HEK293 (cell line): ENCODE results near the gene ZSWIM3.
A peak's percentile ranks its signal among the peaks of the same experiment; 100 is the strongest.

Source experiments
- CTCF ChIP-seq: fragments of 450-650 bp; formaldehyde crosslinking; IDR thresholded peaks from 2 replicates; pipeline ENCODE4 v1.5.1; 2016; ENCODE audit warnings: missing biosample characterization, missing genetic modification characterization
- ELK4 ChIP-seq: IDR thresholded peaks from 2 replicates; pipeline ENCODE4 v1.6.1; 2011; ENCODE audit warnings: mild to moderate bottlenecking, low read depth, low read length, borderline replicate concordance
- FEZF1 ChIP-seq: fragments of 450-650 bp; formaldehyde crosslinking; IDR thresholded peaks from 2 replicates; pipeline ENCODE4 v1.5.1; 2016; ENCODE audit warnings: missing biosample characterization, missing genetic modification characterization
- PRDM6 ChIP-seq: fragments of 450-650 bp; formaldehyde crosslinking; IDR thresholded peaks from 2 replicates; pipeline ENCODE4 v1.5.1; 2017; ENCODE audit warnings: missing biosample characterization, missing genetic modification characterization
- SETDB1 ChIP-seq: IDR thresholded peaks from one replicate; pipeline ENCODE4 v1.6.1; 2017; ENCODE audit warnings: mild to moderate bottlenecking, low read length, moderate library complexity, mixed read lengths; ENCODE audit not compliant: insufficient read length
- SP2 ChIP-seq: fragments of 450-650 bp; formaldehyde crosslinking; IDR thresholded peaks from 2 replicates; pipeline ENCODE4 v1.5.1; 2016; ENCODE audit warnings: missing biosample characterization, missing genetic modification characterization
- SP3 ChIP-seq: fragments of 450-650 bp; formaldehyde crosslinking; IDR thresholded peaks from 2 replicates; pipeline ENCODE4 v1.5.1; 2016; ENCODE audit warnings: missing biosample characterization, missing genetic modification characterization
- YY1 ChIP-seq: fragments of 450-650 bp; formaldehyde crosslinking; IDR thresholded peaks from 2 replicates; pipeline ENCODE4 v1.5.1; 2018; ENCODE audit warnings: missing biosample characterization, missing genetic modification characterization
- YY2 ChIP-seq: fragments of 450-650 bp; formaldehyde crosslinking; IDR thresholded peaks from 2 replicates; pipeline ENCODE4 v1.5.1; 2016; ENCODE audit warnings: missing biosample characterization, missing genetic modification characterization
- ZBTB17 ChIP-seq: fragments of 450-650 bp; formaldehyde crosslinking; IDR thresholded peaks from 2 replicates; pipeline ENCODE4 v1.5.1; 2016; ENCODE audit warnings: missing biosample characterization, missing genetic modification characterization
- ZIC2 ChIP-seq: fragments of 450-650 bp; formaldehyde crosslinking; IDR thresholded peaks from 2 replicates; pipeline ENCODE4 v1.5.1; 2016; ENCODE audit warnings: missing biosample characterization, missing genetic modification characterization
- ZNF114 ChIP-seq: fragments of 450-650 bp; formaldehyde crosslinking; IDR thresholded peaks from 2 replicates; pipeline ENCODE4 v1.5.0; 2017; ENCODE audit warnings: missing biosample characterization, missing genetic modification characterization
- ZNF140 ChIP-seq: fragments of 450-650 bp; formaldehyde crosslinking; IDR thresholded peaks from 2 replicates; pipeline ENCODE4 v1.5.1; 2016; ENCODE audit warnings: missing biosample characterization, missing genetic modification characterization
- ZNF184 ChIP-seq: fragments of 450-650 bp; IDR thresholded peaks from 2 replicates; pipeline ENCODE4 v1.5.1; 2018; ENCODE audit warnings: missing biosample characterization, mild to moderate bottlenecking, missing genetic modification characterization
- ZNF19 ChIP-seq: fragments of 450-650 bp; formaldehyde crosslinking; IDR thresholded peaks from 2 replicates; pipeline ENCODE4; 2016; ENCODE audit warnings: missing biosample characterization, missing genetic modification characterization, low read depth
- ZNF239 ChIP-seq: fragments of 450-650 bp; formaldehyde crosslinking; IDR thresholded peaks from 2 replicates; pipeline ENCODE4 v1.5.1; 2016; ENCODE audit warnings: missing biosample characterization, missing genetic modification characterization
- ZNF311 ChIP-seq: fragments of 450-650 bp; formaldehyde crosslinking; IDR thresholded peaks from 2 replicates; pipeline ENCODE4 v1.5.1; 2017; ENCODE audit warnings: missing biosample characterization, missing genetic modification characterization, borderline replicate concordance
- ZNF37A ChIP-seq: fragments of 450-650 bp; IDR thresholded peaks from 2 replicates; pipeline ENCODE4 v1.5.1; 2018; ENCODE audit warnings: missing biosample characterization, missing genetic modification characterization
- ZNF48 ChIP-seq: fragments of 450-650 bp; formaldehyde crosslinking; IDR thresholded peaks from 2 replicates; pipeline ENCODE4 v1.5.1; 2016; ENCODE audit warnings: missing biosample characterization, missing genetic modification characterization
- ZNF585B ChIP-seq: fragments of 450-650 bp; formaldehyde crosslinking; IDR thresholded peaks from 2 replicates; pipeline ENCODE4 v1.5.1; 2016; ENCODE audit warnings: missing biosample characterization, missing genetic modification characterization
- ZNF654 ChIP-seq: fragments of 450-650 bp; formaldehyde crosslinking; IDR thresholded peaks from 2 replicates; pipeline ENCODE4 v1.5.1; 2016; ENCODE audit warnings: low read depth, missing biosample characterization, missing genetic modification characterization
- ZNF677 ChIP-seq: fragments of 450-650 bp; IDR thresholded peaks from 2 replicates; pipeline ENCODE4 v1.5.0; 2018; ENCODE audit warnings: missing biosample characterization, mild to moderate bottlenecking, missing genetic modification characterization, moderate library complexity
- ZNF768 ChIP-seq: fragments of 450-650 bp; formaldehyde crosslinking; IDR thresholded peaks from 2 replicates; pipeline ENCODE4 v1.5.1; 2018; ENCODE audit warnings: missing biosample characterization, mild to moderate bottlenecking, missing genetic modification characterization
- ZNF776 ChIP-seq: fragments of 450-650 bp; formaldehyde crosslinking; IDR thresholded peaks from 2 replicates; pipeline ENCODE4 v1.5.0; 2017; ENCODE audit warnings: missing biosample characterization, missing genetic modification characterization, borderline replicate concordance
- ZSCAN30 ChIP-seq: fragments of 450-650 bp; IDR thresholded peaks from 2 replicates; pipeline ENCODE4 v1.5.1; 2018; ENCODE audit warnings: missing biosample characterization, mild to moderate bottlenecking, missing genetic modification characterization, moderate library complexity
- ZSCAN5A ChIP-seq: fragments of 450-650 bp; formaldehyde crosslinking; IDR thresholded peaks from 2 replicates; pipeline ENCODE4 v1.5.1; 2016; ENCODE audit warnings: missing biosample characterization, missing genetic modification characterization
- TF ChIP-seq, protein P1 (sequence below): fragments of 450-650 bp; formaldehyde crosslinking; IDR thresholded peaks from 2 replicates; pipeline ENCODE4 v1.5.1; 2016; ENCODE audit warnings: missing biosample characterization, missing genetic modification characterization
- TF ChIP-seq, protein P2 (sequence below): fragments of 450-650 bp; formaldehyde crosslinking; IDR thresholded peaks from 2 replicates; pipeline ENCODE4 v1.5.1; 2016; ENCODE audit warnings: missing biosample characterization, missing genetic modification characterization
- TF ChIP-seq, protein P3 (sequence below): fragments of 450-650 bp; formaldehyde crosslinking; IDR thresholded peaks from 2 replicates; pipeline ENCODE4 v1.5.1; 2016; ENCODE audit warnings: missing biosample characterization, missing genetic modification characterization, borderline replicate concordance

ZSWIM3 gene

DNA sequence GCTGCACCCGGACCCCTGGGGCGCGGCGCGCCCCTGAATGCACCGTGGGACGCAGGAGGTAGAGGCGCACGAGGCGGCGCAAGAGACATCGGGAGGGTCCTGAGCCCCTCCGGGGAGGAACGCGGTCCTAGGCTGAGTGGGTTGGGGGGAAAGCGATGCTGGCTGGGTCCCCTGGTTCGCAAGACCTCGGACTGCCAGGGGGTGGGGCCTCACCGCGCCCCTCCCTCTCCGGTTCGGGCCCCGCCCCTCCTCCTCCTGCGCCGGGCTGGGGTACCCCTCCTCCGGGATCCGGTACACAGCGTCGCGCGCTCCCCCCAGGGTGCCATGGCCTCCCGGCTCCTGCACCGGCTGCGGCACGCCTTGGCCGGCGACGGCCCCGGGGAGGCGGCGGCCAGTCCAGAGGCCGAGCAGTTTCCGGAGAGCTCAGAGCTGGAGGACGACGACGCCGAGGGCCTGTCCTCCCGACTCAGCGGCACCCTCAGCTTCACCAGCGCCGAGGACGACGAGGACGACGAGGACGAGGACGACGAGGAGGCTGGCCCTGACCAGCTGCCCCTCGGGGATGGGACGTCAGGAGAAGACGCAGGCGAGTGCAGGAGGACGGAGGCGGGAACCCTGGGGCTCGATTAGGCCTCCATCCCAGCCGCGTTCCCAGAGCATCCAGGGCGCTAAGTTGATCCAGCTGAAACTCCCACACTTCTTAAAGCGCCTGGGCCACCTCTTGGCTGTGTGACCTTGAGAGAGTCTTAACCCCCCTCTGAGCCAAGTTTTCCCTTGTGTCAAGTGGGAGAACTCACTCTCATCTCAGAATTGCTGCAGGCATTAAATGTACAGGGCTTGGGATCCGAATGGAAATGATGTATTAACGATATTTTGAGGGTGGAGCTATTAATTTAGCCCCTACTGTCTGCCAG lies 23.3 kb upstream of the ZSWIM3 start (continued):
- TF ChIP-seq ZNF654 (tag by site-specific recombination) (no peak), ZNF677 (tag by site-specific recombination) (no peak), ZNF140 (tag by site-specific recombination) (no peak), ZNF311 (tag by site-specific recombination) (no peak), SP2 (peak; percentile 56; the same call in 1 of the 2 replicates), ZSCAN5A (tag by site-specific recombination) (no peak), ZSCAN30 (no peak), ZNF768 (0 out of 2 replicates have a peak, but pooled peaks have one; percentile 48), ZNF19 (no peak), ZNF585B (no peak), ZIC2 (peak; percentile 68), ZNF48 (tag by site-specific recombination) (no peak), SP3 (tag by site-specific recombination) (peak; percentile 81), FEZF1 (tag by site-specific recombination) (no peak), ZNF114 (tag by site-specific recombination) (no peak), ZNF239 (no peak), ZNF776 (tag by site-specific recombination) (no peak), ZNF37A (tag by site-specific recombination) (no peak), YY2 (no peak), PRDM6 (tag by site-specific recombination) (no peak), CTCF (tag by site-specific recombination) (no peak), ZBTB17 (tag by site-specific recombination) (peak; percentile 87), SETDB1 (no peak), ELK4 (no peak), YY1 (tag by site-specific recombination) (peak; percentile 47; the same call in 1 of the 2 replicates), ZNF184 (tag by site-specific recombination) (no peak)
- TF ChIP-seq, protein P1, sequence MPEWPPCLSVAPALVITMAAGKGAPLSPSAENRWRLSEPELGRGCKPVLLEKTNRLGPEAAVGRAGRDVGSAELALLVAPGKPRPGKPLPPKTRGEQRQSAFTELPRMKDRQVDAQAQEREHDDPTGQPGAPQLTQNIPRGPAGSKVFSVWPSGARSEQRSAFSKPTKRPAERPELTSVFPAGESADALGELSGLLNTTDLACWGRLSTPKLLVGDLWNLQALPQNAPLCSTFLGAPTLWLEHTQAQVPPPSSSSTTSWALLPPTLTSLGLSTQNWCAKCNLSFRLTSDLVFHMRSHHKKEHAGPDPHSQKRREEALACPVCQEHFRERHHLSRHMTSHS (tag by site-specific recombination) = no peak
- TF ChIP-seq, protein P2, sequence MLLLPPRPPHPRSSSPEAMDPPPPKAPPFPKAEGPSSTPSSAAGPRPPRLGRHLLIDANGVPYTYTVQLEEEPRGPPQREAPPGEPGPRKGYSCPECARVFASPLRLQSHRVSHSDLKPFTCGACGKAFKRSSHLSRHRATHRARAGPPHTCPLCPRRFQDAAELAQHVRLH (tag by site-specific recombination) = no peak
- TF ChIP-seq, protein P3, sequence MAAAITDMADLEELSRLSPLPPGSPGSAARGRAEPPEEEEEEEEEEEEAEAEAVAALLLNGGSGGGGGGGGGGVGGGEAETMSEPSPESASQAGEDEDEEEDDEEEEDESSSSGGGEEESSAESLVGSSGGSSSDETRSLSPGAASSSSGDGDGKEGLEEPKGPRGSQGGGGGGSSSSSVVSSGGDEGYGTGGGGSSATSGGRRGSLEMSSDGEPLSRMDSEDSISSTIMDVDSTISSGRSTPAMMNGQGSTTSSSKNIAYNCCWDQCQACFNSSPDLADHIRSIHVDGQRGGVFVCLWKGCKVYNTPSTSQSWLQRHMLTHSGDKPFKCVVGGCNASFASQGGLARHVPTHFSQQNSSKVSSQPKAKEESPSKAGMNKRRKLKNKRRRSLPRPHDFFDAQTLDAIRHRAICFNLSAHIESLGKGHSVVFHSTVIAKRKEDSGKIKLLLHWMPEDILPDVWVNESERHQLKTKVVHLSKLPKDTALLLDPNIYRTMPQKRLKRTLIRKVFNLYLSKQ (tag by site-specific recombination) = no peak
